OCI-LY7 (cell line): ENCODE data around the gene NUDT8. TPM values are rescaled to one million over a fixed set of nuclear protein-coding genes. Genes with fewer than 3 reads are reported as not detected.

Experiments
- BruUV-seq: library from RNA; stranded (reverse); fragments of 400-500 nt; replicated peaks from 2 replicates; lab custom pipeline; 2021; lab: Mats Ljungman, UMichigan
- CTCF ChIA-PET: fragments of 300-600 bp; sonication (Branson Sonifier 250); formaldehyde crosslinking; loops from one replicate; lab custom pipeline; 2022; ENCODE audit warnings: antibody characterized with exemption; ENCODE audit not compliant: unreplicated experiment; lab: Charles Lee
- POLR2A ChIA-PET: fragments of 300-600 bp; sonication (Branson Sonifier 250); formaldehyde crosslinking; loops from one replicate; lab custom pipeline; 2022; ENCODE audit warnings: antibody characterized with exemption; lab: Charles Lee
- DNase-seq: peaks from one replicate; pipeline ENCODE4 v3.0.0-alpha.2; 2015; ENCODE audit warnings: low spot score
- H2AFZ ChIP-seq: fragments of 200-600 bp; sonication (generic), shearing (Covaris generic); 2 replicates; pipeline ENCODE4 v1.6.1; 2014; ENCODE audit warnings: mild to moderate bottlenecking, antibody characterized with exemption, low read length, moderate library complexity
- H3K27ac ChIP-seq: fragments of 200-600 bp; sonication (generic); 2 replicates; pipeline ENCODE4 v1.5.1; 2014; ENCODE audit warnings: mixed run types, low read depth, mild to moderate bottlenecking, moderate library complexity, low read length, inconsistent platforms; ENCODE audit not compliant: poor library complexity, severe bottlenecking
- H3K36me3 ChIP-seq: fragments of 200-600 bp; sonication (generic); 2 replicates; pipeline ENCODE4 v1.6.1; 2014; ENCODE audit warnings: mild to moderate bottlenecking, antibody characterized with exemption, low read length, moderate library complexity, mixed read lengths; ENCODE audit not compliant: insufficient read depth
- H3K4me1 ChIP-seq: fragments of 200-600 bp; sonication (generic); 2 replicates; pipeline ENCODE4 v1.5.1; 2014; ENCODE audit warnings: mild to moderate bottlenecking, low read length; ENCODE audit not compliant: insufficient read depth, poor library complexity, severe bottlenecking
- H3K4me2 ChIP-seq: fragments of 200-600 bp; sonication (generic); 2 replicates; pipeline ENCODE4 v1.6.1; 2014; ENCODE audit warnings: mild to moderate bottlenecking, low read length
- H3K4me3 ChIP-seq: fragments of 200-600 bp; sonication (generic); 2 replicates; pipeline ENCODE4 v1.5.1; 2014; ENCODE audit warnings: mild to moderate bottlenecking, low read depth, low read length; ENCODE audit not compliant: poor library complexity, severe bottlenecking
- H3K79me2 ChIP-seq: fragments of 200-600 bp; sonication (generic); 2 replicates; pipeline ENCODE4 v1.6.1; 2016; ENCODE audit warnings: low read depth, mild to moderate bottlenecking, low read length, moderate library complexity, mixed read lengths; ENCODE audit not compliant: insufficient read depth
- H3K9me2 ChIP-seq: fragments of 200-600 bp; sonication (generic); 2 replicates; pipeline ENCODE4 v1.6.1; 2016; ENCODE audit warnings: mild to moderate bottlenecking, low read length, mixed read lengths; ENCODE audit not compliant: insufficient read depth
- H3K9me3 ChIP-seq: fragments of 200-600 bp; sonication (generic); 2 replicates; pipeline ENCODE4 v1.6.1; 2014; ENCODE audit warnings: mild to moderate bottlenecking, mixed run types, low read length, mixed read lengths
- H4K20me1 ChIP-seq: fragments of 200-600 bp; sonication (generic); 2 replicates; pipeline ENCODE4 v1.6.1; 2014; ENCODE audit warnings: mild to moderate bottlenecking, antibody characterized with exemption, low read length, moderate library complexity, mixed read lengths; ENCODE audit not compliant: insufficient read depth
- EZH2phosphoT487 ChIP-seq: fragments of 200-600 bp; sonication (generic); IDR thresholded peaks from 2 replicates; pipeline ENCODE4 v1.6.1; 2018; ENCODE audit warnings: low read depth, borderline replicate concordance, mild to moderate bottlenecking, mixed run types, antibody characterized with exemption, low read length, moderate library complexity, mixed read lengths
- intact Hi-C: fragments of 100-400 bp; cut with micrococcal nuclease; formaldehyde crosslinking; loops from one replicate; pipeline ENCODE4 v1.10.0; 2022; ENCODE audit not compliant: unreplicated experiment
- total RNA-seq, 2 experiments: library from RNA; depleted of rRNA in 1 of 2; stranded (reverse); fragments of >200 nt in 1 of 2; shearing (Covaris generic) in 1 of 2; gene quantifications; 2 replicates each; pipeline ENCODE4 v1.2.3, GENCODE V29; 2014 to 2022
- TF ChIP-seq, protein P1 (sequence below): fragments of 200-600 bp; sonication (generic); conservative IDR thresholded peaks from 2 replicates; pipeline ENCODE4 v1.5.1; 2014; ENCODE audit warnings: mild to moderate bottlenecking, antibody characterized with exemption, low read length, moderate library complexity, mixed read lengths

The NUDT8 gene
- total RNA-seq, 2 experiments from 2014 or later, result 20.4 to 35.4 TPM

DNA sequence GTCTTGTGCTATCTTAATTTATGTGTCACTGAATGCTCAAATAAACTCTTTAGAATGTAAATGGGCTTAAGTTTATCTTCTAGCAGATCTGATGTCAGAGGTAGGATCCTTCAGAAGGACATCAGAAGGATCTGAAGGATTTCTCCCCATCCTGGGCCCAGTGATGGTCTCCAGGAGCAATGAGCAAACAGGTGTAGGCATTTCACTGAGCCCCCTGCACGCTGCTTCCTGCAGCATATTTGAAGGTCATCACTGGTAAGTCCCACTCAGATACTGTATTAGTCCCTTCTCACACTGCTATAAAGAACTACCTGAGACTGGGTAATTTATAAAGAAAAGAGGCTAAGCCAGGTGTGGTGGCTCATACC, 41.6 kb downstream of the NUDT8 start:
- H3K27ac ChIP-seq, result peak overlapping the region; percentile 84
- H3K36me3 ChIP-seq, result peaks cover 62% of the 10 kb centered on the region
- H3K9me2 ChIP-seq, result no peaks in the 10 kb centered on the region
- peaks cover 27% of the 10 kb centered on the region; the same call in 1 of the 2 replicates for H3K79me2 ChIP-seq
- ChIA-PET POLR2A (interaction anchor here (1.2 kb wide), 1 partner anchor 11 kb away, joined by 3 read pairs; no protein-coding TSS in a partner anchor), CTCF (no interaction called here)
- BruUV-seq, result no TSS peak
- H3K4me3 ChIP-seq, result peak overlapping the region; percentile 88
- H3K9me3 ChIP-seq, result peaks cover 10% of the 10 kb centered on the region; the same call in 1 of the 2 replicates
- intact Hi-C loops, result loop anchor here (1.0 to 10.0 kb wide), 3 partner anchors 18 to 233 kb away; partner anchors contain the start of genes NDUFV1, POLD4, PPP1CA and TBC1D10C
- peak overlapping the region; percentile 91 for H3K4me2 ChIP-seq
- DNase-seq, result peak; percentile 71
- no peak overlapping the region for H2AFZ ChIP-seq
- H4K20me1 ChIP-seq, result no peaks in the 10 kb centered on the region
- TF ChIP-seq, protein P1, sequence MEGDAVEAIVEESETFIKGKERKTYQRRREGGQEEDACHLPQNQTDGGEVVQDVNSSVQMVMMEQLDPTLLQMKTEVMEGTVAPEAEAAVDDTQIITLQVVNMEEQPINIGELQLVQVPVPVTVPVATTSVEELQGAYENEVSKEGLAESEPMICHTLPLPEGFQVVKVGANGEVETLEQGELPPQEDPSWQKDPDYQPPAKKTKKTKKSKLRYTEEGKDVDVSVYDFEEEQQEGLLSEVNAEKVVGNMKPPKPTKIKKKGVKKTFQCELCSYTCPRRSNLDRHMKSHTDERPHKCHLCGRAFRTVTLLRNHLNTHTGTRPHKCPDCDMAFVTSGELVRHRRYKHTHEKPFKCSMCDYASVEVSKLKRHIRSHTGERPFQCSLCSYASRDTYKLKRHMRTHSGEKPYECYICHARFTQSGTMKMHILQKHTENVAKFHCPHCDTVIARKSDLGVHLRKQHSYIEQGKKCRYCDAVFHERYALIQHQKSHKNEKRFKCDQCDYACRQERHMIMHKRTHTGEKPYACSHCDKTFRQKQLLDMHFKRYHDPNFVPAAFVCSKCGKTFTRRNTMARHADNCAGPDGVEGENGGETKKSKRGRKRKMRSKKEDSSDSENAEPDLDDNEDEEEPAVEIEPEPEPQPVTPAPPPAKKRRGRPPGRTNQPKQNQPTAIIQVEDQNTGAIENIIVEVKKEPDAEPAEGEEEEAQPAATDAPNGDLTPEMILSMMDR, result no peak
- no peak for TF ChIP-seq EZH2phosphoT487
- H3K4me1 ChIP-seq, result peaks cover 49% of the 10 kb centered on the region

DNA sequence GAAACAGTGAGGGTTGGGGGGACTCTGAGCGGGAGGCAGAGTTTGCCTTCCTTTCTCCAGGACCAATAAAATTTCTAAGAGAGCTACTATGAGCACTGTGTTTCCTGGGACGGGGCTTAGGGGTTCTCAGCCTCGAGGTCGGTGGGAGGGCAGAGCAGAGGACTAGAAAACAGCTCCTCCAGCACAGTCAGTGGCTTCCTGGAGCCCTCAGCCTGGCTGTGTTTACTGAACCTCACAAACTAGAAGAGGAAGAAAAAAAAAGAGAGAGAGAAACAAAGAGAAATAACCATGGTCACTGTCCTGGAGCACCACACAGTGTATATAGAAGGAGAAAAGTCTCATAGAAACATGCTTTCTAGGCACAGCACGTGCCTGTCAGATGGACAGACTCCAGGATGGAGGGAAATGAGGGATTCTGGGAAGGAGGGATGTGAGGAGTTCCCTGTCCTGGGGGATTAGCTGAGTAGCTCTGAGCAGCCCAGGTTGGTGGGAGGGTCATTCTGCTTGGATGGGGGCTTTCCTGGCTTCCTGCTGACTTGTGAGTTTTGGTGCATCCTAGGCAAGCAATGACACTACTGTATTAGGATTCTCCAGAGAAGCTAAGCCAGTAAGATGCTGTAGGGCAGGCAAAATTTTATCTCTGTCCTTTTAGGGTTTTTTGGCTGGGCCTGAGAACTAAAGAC, 43.0 kb downstream of the NUDT8 start:
- Histone ChIP-seq H3K27ac (peak overlapping the region; percentile 84), H3K4me1 (peaks cover 61% of the 10 kb centered on the region), H3K79me2 (peaks cover 39% of the 10 kb centered on the region; the same call in 1 of the 2 replicates), H3K36me3 (peaks cover 62% of the 10 kb centered on the region), H3K9me2 (no peaks in the 10 kb centered on the region), H3K4me2 (peak overlapping the region; percentile 91), H3K4me3 (peak overlapping the region; percentile 88), H3K9me3 (peaks cover 10% of the 10 kb centered on the region; the same call in 1 of the 2 replicates), H2AFZ (no peak overlapping the region), H4K20me1 (no peaks in the 10 kb centered on the region)
- POLR2A ChIA-PET, result no interaction called here
- DNase-seq, result peak; percentile 45
- no TSS peak for BruUV-seq
- CTCF ChIA-PET, result no interaction called here
- TF ChIP-seq EZH2phosphoT487, result no peak
- TF ChIP-seq, protein P1, result no peak
- intact Hi-C loops, result loop anchor here (5.0 to 10.0 kb wide), 2 partner anchors 184 to 232 kb away; partner anchors contain the start of genes POLD4, PPP1CA and TBC1D10C

DNA sequence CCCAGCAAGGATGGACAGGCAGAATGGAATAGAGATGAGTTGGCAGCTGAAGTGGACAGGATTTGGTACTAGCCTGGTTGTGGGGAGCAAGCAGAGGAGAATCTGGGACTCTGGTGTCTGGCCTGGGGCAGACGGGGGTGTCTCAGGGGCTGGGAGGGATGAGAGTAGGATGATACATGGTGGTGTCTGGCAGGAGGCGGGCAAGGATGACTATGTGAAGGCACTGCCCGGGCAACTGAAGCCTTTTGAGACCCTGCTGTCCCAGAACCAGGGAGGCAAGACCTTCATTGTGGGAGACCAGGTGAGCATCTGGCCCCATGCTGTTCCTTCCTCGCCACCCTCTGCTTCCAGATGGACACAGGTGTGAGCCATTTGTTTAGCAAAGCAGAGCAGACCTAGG, 43.8 kb downstream of the NUDT8 start:
- ChIA-PET POLR2A (no interaction called here), CTCF (no interaction called here)
- peak overlapping the region; percentile 91 for H3K4me2 ChIP-seq
- H3K4me3 ChIP-seq, result peak overlapping the region; percentile 88
- H3K9me3 ChIP-seq, result peaks cover 10% of the 10 kb centered on the region; the same call in 1 of the 2 replicates
- H3K9me2 ChIP-seq, result no peaks in the 10 kb centered on the region
- BruUV-seq, result TSS peak; percentile 60
- intact Hi-C loops, result loop anchor here (5.0 to 10.0 kb wide), 2 partner anchors 184 to 231 kb away; partner anchors contain the start of genes POLD4, PPP1CA and TBC1D10C
- DNase-seq, result peak; percentile 20
- peaks cover 61% of the 10 kb centered on the region for H3K4me1 ChIP-seq
- peaks cover 62% of the 10 kb centered on the region for H3K36me3 ChIP-seq
- no peaks in the 10 kb centered on the region for H4K20me1 ChIP-seq
- peaks cover 39% of the 10 kb centered on the region; the same call in 1 of the 2 replicates for H3K79me2 ChIP-seq
- H2AFZ ChIP-seq, result no peak overlapping the region
- peak overlapping the region; percentile 84 for H3K27ac ChIP-seq
- no peak for TF ChIP-seq EZH2phosphoT487
- TF ChIP-seq, protein P1, result no peak
